ENCODE data around the gene FOXE1. TPM values are rescaled to one million over a fixed set of nuclear protein-coding genes. Genes with fewer than 3 reads are reported as not detected.

Gene FOXE1
- polyA plus RNA-seq, 1 experiment = 0.07 TPM

- no peak overlapping the region for H3K4me3 ChIP-seq (ENCODE audit: low read depth, low read length)
- ChIA-PET CTCF (no interaction called here), POLR2A (no interaction called here)
- no peak overlapping the region for H3K27ac ChIP-seq (ENCODE audit: low read depth, low read length)
- TF ChIP-seq CTCF (IDR thresholded peaks at IDR 0.05; ENCODE audit: low read depth, low read length) = no peak
- DNase-seq (ENCODE audit: low read depth, low spot score) = no peak
- H3K9me3 ChIP-seq (ENCODE audit: control insufficient read depth, insufficient read depth, low read length) = no peaks in the 10 kb centered on the region
- H3K27me3 ChIP-seq (ENCODE audit: control insufficient read depth, insufficient read depth, low read length) = peaks cover 18% of the 10 kb centered on the region
These were observed 44.1 kb upstream of the FOXE1 start for GRCh38 chr9:97808972-97809371.

GRCh38 chr9:97809666-97810344, 43.2 kb upstream of the FOXE1 start:
- CTCF ChIA-PET = no interaction called here
- POLR2A ChIA-PET = no interaction called here
- Histone ChIP-seq H3K27me3 (ENCODE audit: control insufficient read depth, insufficient read depth, low read length) (peaks cover 12% of the 10 kb centered on the region), H3K27ac (ENCODE audit: low read depth, low read length) (no peak overlapping the region), H3K9me3 (ENCODE audit: control insufficient read depth, insufficient read depth, low read length) (no peaks in the 10 kb centered on the region), H3K4me3 (ENCODE audit: low read depth, low read length) (no peak overlapping the region)
- no peak for DNase-seq (ENCODE audit: low read depth, low spot score)
- no peak for TF ChIP-seq CTCF (IDR thresholded peaks at IDR 0.05; ENCODE audit: low read depth, low read length)

GRCh38 chr9:97811533-97812246, 41.3 kb upstream of the FOXE1 start:
- H3K9me3 ChIP-seq (ENCODE audit: control insufficient read depth, insufficient read depth, low read length) = no peaks in the 10 kb centered on the region
- H3K4me3 ChIP-seq (ENCODE audit: low read depth, low read length) = no peak overlapping the region
- no peak overlapping the region for H3K27ac ChIP-seq (ENCODE audit: low read depth, low read length)
- POLR2A ChIA-PET = no interaction called here
- CTCF ChIA-PET = no interaction called here
- TF ChIP-seq CTCF (IDR thresholded peaks at IDR 0.05; ENCODE audit: low read depth, low read length) = no peak
- DNase-seq (ENCODE audit: low read depth, low spot score) = no peak
- peaks cover 12% of the 10 kb centered on the region for H3K27me3 ChIP-seq (ENCODE audit: control insufficient read depth, insufficient read depth, low read length)

- Histone ChIP-seq H3K9me3 (ENCODE audit: control insufficient read depth, insufficient read depth, low read length) (no peaks in the 10 kb centered on the region), H3K27ac (ENCODE audit: low read depth, low read length) (no peak overlapping the region), H3K27me3 (ENCODE audit: control insufficient read depth, insufficient read depth, low read length) (peaks cover 15% of the 10 kb centered on the region), H3K4me3 (ENCODE audit: low read depth, low read length) (no peak overlapping the region)
- TF ChIP-seq CTCF (IDR thresholded peaks at IDR 0.05; ENCODE audit: low read depth, low read length) = no peak
- POLR2A ChIA-PET = no interaction called here
- no peak for DNase-seq (ENCODE audit: low read depth, low spot score)
- CTCF ChIA-PET = no interaction called here
These were observed 40.8 kb upstream of the FOXE1 start for GRCh38 chr9:97812247-97812543.

- Histone ChIP-seq H3K27me3 (ENCODE audit: control insufficient read depth, insufficient read depth, low read length) (peaks cover 15% of the 10 kb centered on the region), H3K27ac (ENCODE audit: low read depth, low read length) (no peak overlapping the region), H3K4me3 (ENCODE audit: low read depth, low read length) (no peak overlapping the region), H3K9me3 (ENCODE audit: control insufficient read depth, insufficient read depth, low read length) (no peaks in the 10 kb centered on the region)
- no peak for DNase-seq (ENCODE audit: low read depth, low spot score)
- ChIA-PET POLR2A (interaction anchor here (0.6 kb wide), 1 partner anchor 99 kb away, joined by 6 read pairs; no protein-coding TSS in a partner anchor), CTCF (no interaction called here)
- no peak for TF ChIP-seq CTCF (IDR thresholded peaks at IDR 0.05; ENCODE audit: low read depth, low read length)
These were observed 40.0 kb upstream of the FOXE1 start for GRCh38 chr9:97813072-97813471.
